ENCODE data around the gene DIS3L2. TPM values are rescaled to one million over a fixed set of nuclear protein-coding genes. Genes with fewer than 3 reads are reported as not detected.

DIS3L2 gene
- total and polyA plus RNA-seq, 2 of the 8 experiments (the other 6 are each of a cell fraction or from before 2014, with no cell fraction given) = 11.5 to 21.6 TPM

- Histone ChIP-seq H4K8ac (ENCODE audit: extremely low read depth, insufficient read depth, low read length) (no peak overlapping the region), H3K56ac (replicated peaks; ENCODE audit: insufficient read length, low read depth, low read length) (no peak overlapping the region), H4K91ac (replicated peaks; ENCODE audit: insufficient read length, low read length) (no peak overlapping the region), H2BK5ac (ENCODE audit: low read depth, low read length) (no peak overlapping the region), H3K4me3 (ENCODE audit: extremely low read depth in 1 of 4, insufficient read depth in 2 of 4, low read depth in 3 of 4, low read length in 4 of 4) (no peak overlapping the region), H3K23ac (ENCODE audit: insufficient read length) (no peak overlapping the region), H3K79me2 (ENCODE audit: control insufficient read depth in 1 of 2, insufficient read depth in 2 of 2, low read length in 2 of 2) (no peaks in the 10 kb centered on the region), H3K27me3 (replicated peaks in 1 of 4; ENCODE audit: control insufficient read depth in 3 of 4, extremely low read depth in 1 of 4, insufficient read depth in 3 of 4, low read length in 3 of 4) (no peaks in the 10 kb centered on the region), H3K79me1 (ENCODE audit: low read depth, low read length) (no peaks in the 10 kb centered on the region), H3K9me3 (ENCODE audit: insufficient read depth in 2 of 2, low read depth in 1 of 2, low read length in 1 of 2) (no peaks in the 10 kb centered on the region), H4K5ac (ENCODE audit: insufficient read length, low read depth, low read length) (no peak overlapping the region), H2AFZ (ENCODE audit: low read length) (no peak overlapping the region), H2BK15ac (ENCODE audit: low read length) (no peak overlapping the region), H2BK12ac (ENCODE audit: low read depth, low read length) (no peak overlapping the region), H3K18ac (ENCODE audit: extremely low read depth, low read length) (no peak overlapping the region), H3K4ac (replicated peaks; ENCODE audit: insufficient read length, low read depth, low read length) (no peak overlapping the region), H3K4me1 (replicated peaks in 1 of 4; ENCODE audit: control insufficient read depth in 3 of 4, insufficient read depth in 4 of 4, low read length in 3 of 4) (peaks cover 0 to 4% (median 0%) of the 10 kb centered on the region in 4 experiments; a peak in 3 of 7 replicates), H2AK5ac (ENCODE audit: low read depth, low read length) (no peak overlapping the region), H2BK20ac (ENCODE audit: low read length) (no peak overlapping the region), H2BK120ac (replicated peaks; ENCODE audit: low read depth, low read length) (no peak overlapping the region), H3K23me2 (ENCODE audit: low read depth, low read length) (no peaks in the 10 kb centered on the region), H3K36me3 (ENCODE audit: control insufficient read depth in 2 of 4, insufficient read depth in 4 of 4, low read length in 3 of 4) (no peaks in the 10 kb centered on the region; a peak in 1 of 8 replicates), H3K27ac (ENCODE audit: low read depth, low read length) (no peak overlapping the region), H3K14ac (ENCODE audit: insufficient read length) (no peak overlapping the region), H4K20me1 (replicated peaks in 1 of 2; ENCODE audit: control insufficient read depth in 1 of 2, insufficient read depth in 2 of 2, low read length in 2 of 2) (no peaks in the 10 kb centered on the region), H3K9ac (replicated peaks in 1 of 4; ENCODE audit: extremely low read depth in 1 of 4, low read depth in 3 of 4, low read length in 3 of 4) (no peak overlapping the region), H3K4me2 (ENCODE audit: insufficient read depth in 1 of 2, low read depth in 2 of 2, low read length in 2 of 2) (no peak overlapping the region)
- FAIRE-seq (peak; percentile 82), DNase-seq (ENCODE audit: low read depth in 1 of 2, low spot score in 2 of 2) (peak; percentile 17 to 51)
- 72% methylated on average over 3 of the region's 3 CpGs; no CpG with 5 or more reads in 1 of the 2 experiments for WGBS, 2 experiments (ENCODE audit: extremely low coverage in 1 of 2, insufficient coverage in 1 of 2, insufficient read length in 1 of 2, insufficient replicate concordance in 2 of 2, low coverage in 1 of 2, low lambda C conversion rate in 2 of 2, missing lambda C conversion rate in 1 of 2)
- TF ChIP-seq RAD21 (IDR thresholded peaks at IDR 0.05 in 1 of 2, conservative IDR thresholded peaks at IDR 0.05 in 1 of 2; ENCODE audit: low read depth in 2 of 2, low read length in 2 of 2) = peak; percentile 78 to 79
- TF ChIP-seq JUN (IDR thresholded peaks at IDR 0.05; ENCODE audit: low read depth, low read length) = no peak
- peak; percentile 29 to 91 (median 65) for TF ChIP-seq CTCF (IDR thresholded peaks at IDR 0.05; ENCODE audit: control extremely low read depth in 1 of 3, insufficient read depth in 1 of 3, low read depth in 1 of 3, low read length in 3 of 3)
- ChIA-PET POLR2A (ENCODE audit: partially characterized antibody) (interaction anchor here (1.4 kb wide), 1 partner anchor 504 kb away, joined by 3 read pairs; no protein-coding TSS in a partner anchor), CTCF (ENCODE audit: partially characterized antibody) (interaction anchor here (0.6 to 6.7 kb wide), 23 partner anchors 9 to 322 kb away, joined by 3 to 51 read pairs (median 4); no protein-coding TSS in a partner anchor)
Measured at GRCh38 chr2:232117413-232117812, 155.9 kb downstream of the DIS3L2 start.

Measured in H1 (cell line).